ENCODE measurements around the gene DOCK2.
"Not testable (repeated sequence)": the region's sequence is repeated elsewhere in the genome, so short reads cannot be mapped to it uniquely, and the experiment has no call there.

DOCK2 gene

DNA sequence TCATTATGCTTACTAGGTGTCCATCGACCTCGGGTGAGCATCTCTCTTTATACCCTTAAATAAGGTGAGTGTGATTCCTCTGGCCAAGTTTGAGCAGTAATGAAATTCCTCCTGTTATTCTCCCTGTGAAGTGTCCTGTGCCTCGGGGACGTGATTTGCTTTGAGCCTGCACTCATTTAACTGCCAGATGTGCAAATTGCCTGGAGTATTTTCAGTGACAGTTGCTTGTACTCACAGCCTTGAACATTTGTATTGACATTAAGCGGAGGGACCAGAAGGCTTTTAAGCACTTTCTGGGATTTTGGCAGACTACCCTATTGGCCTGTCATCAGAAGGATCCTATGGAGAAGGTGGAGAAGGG is 126.9 kb downstream of the DOCK2 start:
- Histone ChIP-seq H3K4me3 (ENCODE audit: low read length, poor library complexity, severe bottlenecking) (no peak overlapping the region), H3K9me3 (ENCODE audit: insufficient read depth, low read depth, low read length) (no peaks in the 10 kb centered on the region), H4K20me1 (ENCODE audit: insufficient read depth, low read length, poor library complexity, severe bottlenecking) (no peaks in the 10 kb centered on the region), H3F3A (ENCODE audit: low read depth) (no peaks in the 10 kb centered on the region), H3K79me2 (ENCODE audit: insufficient read depth, low read length) (no peaks in the 10 kb centered on the region), H3K4me1 (ENCODE audit: insufficient read depth, low read length, poor library complexity, severe bottlenecking) (peaks cover 20% of the 10 kb centered on the region), H3K9me2 (replicated peaks; ENCODE audit: low read depth, low read length) (no peaks in the 10 kb centered on the region), H3K9ac (ENCODE audit: low read depth, low read length, poor library complexity, severe bottlenecking) (no peak overlapping the region), H3K27me3 (ENCODE audit: insufficient read depth, low read length, poor library complexity, severe bottlenecking) (no peaks in the 10 kb centered on the region), H2AFZ (ENCODE audit: low read length) (no peak overlapping the region), H3K36me3 (ENCODE audit: insufficient read depth, low read length) (peaks cover 31% of the 10 kb centered on the region; the same call in 1 of the 2 replicates), H3K4me2 (ENCODE audit: low read depth, low read length, poor library complexity, severe bottlenecking) (no peak overlapping the region)
- TF ChIP-seq, protein P1, sequence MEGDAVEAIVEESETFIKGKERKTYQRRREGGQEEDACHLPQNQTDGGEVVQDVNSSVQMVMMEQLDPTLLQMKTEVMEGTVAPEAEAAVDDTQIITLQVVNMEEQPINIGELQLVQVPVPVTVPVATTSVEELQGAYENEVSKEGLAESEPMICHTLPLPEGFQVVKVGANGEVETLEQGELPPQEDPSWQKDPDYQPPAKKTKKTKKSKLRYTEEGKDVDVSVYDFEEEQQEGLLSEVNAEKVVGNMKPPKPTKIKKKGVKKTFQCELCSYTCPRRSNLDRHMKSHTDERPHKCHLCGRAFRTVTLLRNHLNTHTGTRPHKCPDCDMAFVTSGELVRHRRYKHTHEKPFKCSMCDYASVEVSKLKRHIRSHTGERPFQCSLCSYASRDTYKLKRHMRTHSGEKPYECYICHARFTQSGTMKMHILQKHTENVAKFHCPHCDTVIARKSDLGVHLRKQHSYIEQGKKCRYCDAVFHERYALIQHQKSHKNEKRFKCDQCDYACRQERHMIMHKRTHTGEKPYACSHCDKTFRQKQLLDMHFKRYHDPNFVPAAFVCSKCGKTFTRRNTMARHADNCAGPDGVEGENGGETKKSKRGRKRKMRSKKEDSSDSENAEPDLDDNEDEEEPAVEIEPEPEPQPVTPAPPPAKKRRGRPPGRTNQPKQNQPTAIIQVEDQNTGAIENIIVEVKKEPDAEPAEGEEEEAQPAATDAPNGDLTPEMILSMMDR (conservative IDR thresholded peaks at IDR 0.05; ENCODE audit: low read length) = no peak
- TF ChIP-seq EZH2phosphoT487 (IDR thresholded peaks at IDR 0.05; ENCODE audit: borderline replicate concordance) = no peak

DNA sequence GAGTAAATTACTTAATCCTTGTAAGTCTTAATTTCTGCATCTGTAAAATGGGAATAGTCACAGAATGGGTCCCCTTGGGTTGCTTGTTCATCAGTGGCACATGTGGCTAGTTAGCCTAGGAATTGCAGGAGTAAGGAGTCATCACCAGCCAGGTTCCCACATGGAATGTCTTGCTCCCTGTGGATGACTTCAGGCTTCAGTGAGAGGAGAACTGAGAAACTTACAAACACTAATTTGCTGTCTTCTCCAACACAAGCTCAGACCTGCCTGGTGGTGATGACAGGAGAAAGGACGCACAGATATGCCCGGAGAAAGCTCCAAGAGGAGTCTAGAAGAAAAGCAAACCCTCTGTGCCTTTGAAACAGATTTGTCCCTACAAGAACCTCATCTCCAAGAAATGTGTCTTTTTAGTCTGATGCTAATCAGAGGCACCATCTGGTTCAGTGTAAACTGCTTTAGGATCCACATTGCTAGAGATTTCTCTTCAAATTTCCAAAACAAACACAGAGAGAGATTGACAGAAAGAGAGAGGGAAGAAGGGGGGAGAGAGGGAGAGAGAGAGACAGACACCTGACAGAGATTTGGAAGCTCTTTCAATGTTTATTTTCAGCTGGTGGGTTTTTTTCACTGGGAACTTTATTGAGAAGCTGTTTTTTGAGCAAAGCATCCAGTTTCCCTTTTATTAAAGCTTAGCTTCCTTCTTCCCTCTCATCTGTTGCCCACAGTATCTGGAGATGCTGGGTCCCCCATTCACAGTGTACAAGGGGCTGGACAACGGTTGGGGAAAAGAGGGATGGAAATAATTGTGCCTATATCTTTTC is 128.3 kb downstream of the DOCK2 start:
- no peaks in the 10 kb centered on the region for H3K27me3 ChIP-seq (ENCODE audit: insufficient read depth, low read length, poor library complexity, severe bottlenecking)
- TF ChIP-seq, protein P1 (conservative IDR thresholded peaks at IDR 0.05; ENCODE audit: low read length) = no peak
- TF ChIP-seq EZH2phosphoT487 (IDR thresholded peaks at IDR 0.05; ENCODE audit: borderline replicate concordance) = no peak
- H3K9ac ChIP-seq (ENCODE audit: low read depth, low read length, poor library complexity, severe bottlenecking) = no peak overlapping the region
- no peaks in the 10 kb centered on the region for H3F3A ChIP-seq (ENCODE audit: low read depth)
- no peak overlapping the region for H3K4me3 ChIP-seq (ENCODE audit: low read length, poor library complexity, severe bottlenecking)
- no peaks in the 10 kb centered on the region for H4K20me1 ChIP-seq (ENCODE audit: insufficient read depth, low read length, poor library complexity, severe bottlenecking)
- H3K9me2 ChIP-seq (replicated peaks; ENCODE audit: low read depth, low read length) = no peaks in the 10 kb centered on the region
- no peak overlapping the region for H2AFZ ChIP-seq (ENCODE audit: low read length)
- no peaks in the 10 kb centered on the region for H3K9me3 ChIP-seq (ENCODE audit: insufficient read depth, low read depth, low read length)
- no peaks in the 10 kb centered on the region for H3K79me2 ChIP-seq (ENCODE audit: insufficient read depth, low read length)
- H3K4me1 ChIP-seq (ENCODE audit: insufficient read depth, low read length, poor library complexity, severe bottlenecking) = peaks cover 20% of the 10 kb centered on the region
- H3K36me3 ChIP-seq (ENCODE audit: insufficient read depth, low read length) = peaks cover 25% of the 10 kb centered on the region; the same call in 1 of the 2 replicates
- no peak overlapping the region for H3K4me2 ChIP-seq (ENCODE audit: low read depth, low read length, poor library complexity, severe bottlenecking)

DNA sequence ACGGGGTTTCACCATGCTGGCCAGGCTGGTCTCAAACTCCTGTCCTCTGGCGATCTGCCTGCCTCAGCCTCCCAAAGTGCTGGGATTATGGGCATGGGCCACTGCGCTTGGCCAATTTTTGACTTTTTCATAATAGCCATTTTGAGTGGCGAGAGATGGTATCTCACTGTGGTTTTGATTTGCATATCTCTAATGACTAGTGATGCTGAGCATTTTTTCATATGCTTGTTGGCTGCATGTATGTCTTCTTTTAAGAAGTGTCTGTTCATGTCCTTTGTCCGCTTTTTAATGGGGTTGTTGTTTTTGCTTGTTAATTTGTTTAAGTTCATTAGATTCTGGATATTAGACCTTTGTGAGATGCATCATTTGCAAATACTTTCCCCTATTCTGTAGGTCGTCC is 129.9 kb downstream of the DOCK2 start:
- peaks cover 17% of the 10 kb centered on the region; the same call in 1 of the 2 replicates for H3K36me3 ChIP-seq (ENCODE audit: insufficient read depth, low read length)
- not testable (repeated sequence) for H2AFZ ChIP-seq (ENCODE audit: low read length); H3K9ac ChIP-seq (ENCODE audit: low read depth, low read length, poor library complexity, severe bottlenecking); H3F3A ChIP-seq (ENCODE audit: low read depth); H3K9me2 ChIP-seq (replicated peaks; ENCODE audit: low read depth, low read length); H3K4me2 ChIP-seq (ENCODE audit: low read depth, low read length, poor library complexity, severe bottlenecking); H3K4me3 ChIP-seq (ENCODE audit: low read length, poor library complexity, severe bottlenecking); H4K20me1 ChIP-seq (ENCODE audit: insufficient read depth, low read length, poor library complexity, severe bottlenecking); H3K9me3 ChIP-seq (ENCODE audit: insufficient read depth, low read depth, low read length); H3K27me3 ChIP-seq (ENCODE audit: insufficient read depth, low read length, poor library complexity, severe bottlenecking); H3K79me2 ChIP-seq (ENCODE audit: insufficient read depth, low read length)
- H3K4me1 ChIP-seq (ENCODE audit: insufficient read depth, low read length, poor library complexity, severe bottlenecking) = peaks cover 20% of the 10 kb centered on the region

DNA sequence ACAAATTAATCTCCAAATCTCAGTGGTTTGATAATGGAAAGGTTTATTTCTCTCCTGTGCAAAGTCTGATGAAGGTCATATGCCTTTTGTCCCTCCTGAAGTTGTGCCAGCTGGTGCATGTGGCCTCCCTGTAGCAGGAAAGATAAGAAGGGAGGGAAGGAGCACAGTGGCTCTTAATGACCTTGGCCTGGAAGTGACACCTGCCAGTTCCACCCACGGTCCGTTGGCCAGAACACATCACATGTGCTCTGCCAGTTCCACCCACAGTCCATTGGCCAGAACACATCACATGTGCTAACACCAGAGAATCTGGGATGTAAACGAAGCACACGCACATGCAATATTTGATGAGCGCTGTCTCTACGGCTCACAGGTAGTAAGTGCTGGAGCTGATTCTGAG is 130.9 kb downstream of the DOCK2 start:
- Histone ChIP-seq H3K4me1 (ENCODE audit: insufficient read depth, low read length, poor library complexity, severe bottlenecking) (peaks cover 11% of the 10 kb centered on the region), H2AFZ (ENCODE audit: low read length) (no peak overlapping the region), H3K36me3 (ENCODE audit: insufficient read depth, low read length) (peaks cover 11% of the 10 kb centered on the region; the same call in 1 of the 2 replicates)

More for the DNA sequence above, 130.9 kb downstream of the DOCK2 start:
- H4K20me1 ChIP-seq (ENCODE audit: insufficient read depth, low read length, poor library complexity, severe bottlenecking) = no peaks in the 10 kb centered on the region
- no peaks in the 10 kb centered on the region for H3F3A ChIP-seq (ENCODE audit: low read depth)
- H3K27me3 ChIP-seq (ENCODE audit: insufficient read depth, low read length, poor library complexity, severe bottlenecking) = no peaks in the 10 kb centered on the region
- no peak overlapping the region for H3K9ac ChIP-seq (ENCODE audit: low read depth, low read length, poor library complexity, severe bottlenecking)
- no peaks in the 10 kb centered on the region for H3K9me3 ChIP-seq (ENCODE audit: insufficient read depth, low read depth, low read length)
- no peaks in the 10 kb centered on the region for H3K9me2 ChIP-seq (replicated peaks; ENCODE audit: low read depth, low read length)
- H3K4me3 ChIP-seq (ENCODE audit: low read length, poor library complexity, severe bottlenecking) = no peak overlapping the region
- H3K79me2 ChIP-seq (ENCODE audit: insufficient read depth, low read length) = no peaks in the 10 kb centered on the region
- TF ChIP-seq, protein P1 (conservative IDR thresholded peaks at IDR 0.05; ENCODE audit: low read length) = no peak
- TF ChIP-seq EZH2phosphoT487 (IDR thresholded peaks at IDR 0.05; ENCODE audit: borderline replicate concordance) = no peak
- no peak overlapping the region for H3K4me2 ChIP-seq (ENCODE audit: low read depth, low read length, poor library complexity, severe bottlenecking)

Data from Loucy (cell line).